GM19397 (cell line): ENCODE measurements around the gene CCND2.

Experiments used
- ATAC-seq: cut with Tn5 transposase; IDR thresholded peaks from one replicate; pipeline ENCODE4 v1.9.1; 2021; ENCODE audit warnings: mild to moderate bottlenecking, moderate library complexity; ENCODE audit not compliant: unreplicated experiment

Gene CCND2

GRCh38 chr12:4275870-4276301, 2.3 kb downstream of the CCND2 start:
- ATAC-seq, result no peak

GRCh38 chr12:4276524-4277204, 3.1 kb downstream of the CCND2 start:
- ATAC-seq, result no peak

- no peak for ATAC-seq
Measured at GRCh38 chr12:4277205-4277543, 3.6 kb downstream of the CCND2 start.

DNA sequence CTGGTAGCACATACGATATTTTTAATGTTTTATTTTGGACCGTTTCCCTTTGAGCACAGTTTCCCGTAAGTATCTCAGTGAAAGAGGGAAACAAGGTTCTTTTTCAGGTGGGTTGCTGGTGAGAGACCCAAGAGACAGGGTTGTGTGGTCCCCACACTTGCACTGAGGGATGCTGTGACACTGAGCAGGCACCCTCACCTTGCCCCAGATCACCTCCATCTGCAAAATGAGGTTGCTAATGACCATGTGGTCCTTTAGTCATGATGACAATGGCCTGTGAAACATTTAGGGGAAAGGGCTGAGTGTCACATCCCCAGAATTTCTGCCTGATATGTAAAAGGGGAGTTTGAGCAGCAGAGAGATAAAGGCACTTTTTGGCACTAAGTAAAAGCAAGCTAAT, 4.3 kb downstream of the CCND2 start:
- ATAC-seq, result no peak

GRCh38 chr12:4278329-4279197, 5.0 kb downstream of the CCND2 start:
- no peak for ATAC-seq

DNA sequence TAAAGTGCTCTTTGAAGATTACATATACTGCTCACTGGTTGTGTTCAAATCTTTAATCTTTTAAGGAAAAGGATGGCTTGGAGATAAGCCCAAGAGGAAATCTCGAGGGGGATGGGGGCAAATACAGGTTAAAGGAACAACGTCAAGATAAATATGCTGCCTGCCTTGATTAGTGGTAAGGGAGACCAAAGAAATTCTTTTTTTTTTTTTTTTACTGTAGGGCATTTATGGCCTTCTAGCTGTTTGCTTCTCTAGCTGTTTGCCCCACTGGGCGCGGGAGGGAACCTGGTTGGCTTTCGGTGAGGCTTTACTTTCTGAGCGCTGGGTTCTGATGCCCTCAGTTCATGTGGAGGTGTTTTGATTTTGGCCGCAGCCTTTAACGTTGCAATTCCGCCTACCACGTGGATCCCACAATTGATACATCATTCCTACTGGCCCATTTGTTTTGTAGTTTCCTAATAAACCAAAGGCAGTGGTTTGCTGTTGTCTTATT, 5.7 kb downstream of the CCND2 start:
- no peak for ATAC-seq

DNA sequence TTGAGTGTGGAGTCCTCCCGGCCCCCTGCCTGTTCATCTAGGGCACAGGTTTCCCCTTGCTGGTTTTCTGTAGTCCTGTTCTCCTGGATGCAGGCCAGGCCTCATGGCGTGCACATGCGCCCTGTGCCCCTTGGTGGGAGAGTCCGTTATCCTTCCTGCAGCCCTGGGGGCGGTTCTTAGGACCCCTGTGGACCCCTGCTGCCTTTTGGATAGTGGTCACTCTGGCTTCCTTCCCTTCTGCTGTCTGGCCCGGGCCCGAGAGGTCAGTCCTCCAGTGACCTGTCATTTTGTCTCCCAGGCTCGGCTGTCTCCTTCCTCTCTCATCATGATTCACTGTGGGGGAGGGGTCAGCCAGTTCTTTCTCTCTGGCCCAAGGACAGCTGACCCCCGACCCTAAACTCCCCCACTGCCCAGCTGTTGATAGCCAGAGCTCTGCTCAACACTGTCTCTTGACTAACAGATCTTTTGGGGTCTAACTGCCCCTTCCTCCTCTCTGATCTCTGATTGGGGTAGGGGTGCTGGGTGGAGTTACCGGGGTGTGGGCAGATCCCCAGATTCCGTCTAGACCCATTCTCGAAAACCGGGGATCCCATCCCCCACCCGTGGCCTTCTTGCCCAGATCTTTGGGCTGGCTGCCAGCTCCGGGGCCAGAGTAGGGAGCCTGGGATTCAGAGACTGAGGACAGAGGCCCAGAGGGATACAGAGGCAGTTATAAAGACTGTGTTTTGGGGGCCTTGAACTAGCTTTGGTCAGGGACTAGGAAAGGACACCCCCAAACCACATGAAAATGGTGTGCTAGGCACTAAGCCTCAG, 7.0 kb downstream of the CCND2 start:
- no peak for ATAC-seq

- ATAC-seq, result no peak
Measured at GRCh38 chr12:4281173-4281654, 7.7 kb downstream of the CCND2 start.

DNA sequence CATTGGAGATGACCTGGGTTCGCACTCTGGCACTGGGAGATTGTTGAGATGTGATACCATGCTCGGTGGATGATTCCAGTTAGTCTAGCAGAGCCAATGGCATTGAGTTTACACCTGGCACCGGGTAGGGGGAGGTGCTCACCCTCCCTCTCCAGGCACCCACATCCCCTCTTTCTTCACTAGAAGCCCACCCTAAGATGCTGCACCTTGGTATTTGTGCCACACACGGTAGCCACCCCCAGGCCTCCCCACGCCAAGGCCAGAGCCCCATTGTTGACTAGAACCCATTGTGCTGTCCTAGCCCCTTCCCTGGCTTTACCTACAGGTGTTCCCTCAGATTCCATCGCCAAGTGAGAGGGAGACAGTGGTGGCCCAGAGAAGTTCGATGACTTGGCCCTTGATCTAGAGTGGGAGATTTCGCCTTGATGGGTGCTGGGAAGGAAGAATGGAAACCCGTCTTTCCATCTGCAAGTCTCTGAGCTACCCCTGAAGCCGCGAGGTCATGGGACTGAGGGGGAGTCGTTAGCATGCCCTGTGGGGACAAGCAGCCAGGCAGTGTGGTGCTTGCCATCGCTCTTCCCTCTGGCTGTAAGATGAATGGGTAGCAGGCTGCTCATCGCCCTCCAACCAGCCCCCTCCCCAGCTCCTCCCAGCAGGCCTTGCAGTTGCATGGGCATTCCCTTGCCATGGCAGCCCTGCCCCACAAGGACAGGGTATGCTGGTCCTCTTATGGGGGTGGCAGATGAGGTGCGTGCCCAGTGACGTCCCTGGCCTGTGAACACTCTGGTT, 8.7 kb downstream of the CCND2 start:
- ATAC-seq, result no peak

DNA sequence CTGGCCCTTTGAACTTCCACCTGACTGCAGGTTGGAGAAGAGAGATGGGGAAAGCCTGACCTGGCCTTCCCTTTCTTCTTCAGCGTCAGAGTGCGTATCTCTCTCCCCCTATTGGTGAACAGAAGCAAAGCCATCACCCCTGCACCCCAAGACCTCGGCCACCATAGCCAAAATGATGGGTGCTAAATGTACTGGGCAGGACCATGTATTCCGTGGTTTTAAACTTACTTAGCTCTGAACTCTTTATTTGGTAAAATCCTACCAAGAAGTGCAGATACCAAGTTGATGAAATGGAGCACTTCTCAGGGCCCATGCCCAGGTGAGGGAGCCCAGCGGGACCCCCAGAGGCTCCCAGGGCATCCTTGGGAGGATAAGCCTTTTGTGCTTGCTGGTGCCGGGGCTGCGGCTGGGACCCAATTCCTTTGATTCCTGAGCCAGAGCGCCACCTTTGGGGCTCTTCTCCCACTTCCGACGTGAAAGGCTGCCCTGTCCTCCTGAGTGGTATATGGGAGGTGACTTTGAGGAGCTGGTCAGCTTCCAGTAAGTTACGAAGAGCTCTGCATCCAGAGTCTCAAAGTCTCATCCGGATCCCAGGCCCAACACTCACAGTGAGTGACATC, 9.4 kb downstream of the CCND2 start:
- ATAC-seq, result no peak

- ATAC-seq, result no peak
Measured at GRCh38 chr12:4283512-4284255, 10.1 kb downstream of the CCND2 start.

- ATAC-seq, result no peak
Measured at GRCh38 chr12:4284306-4284705, 10.7 kb downstream of the CCND2 start.

GRCh38 chr12:4285070-4285469, 11.5 kb downstream of the CCND2 start:
- no peak for ATAC-seq

DNA sequence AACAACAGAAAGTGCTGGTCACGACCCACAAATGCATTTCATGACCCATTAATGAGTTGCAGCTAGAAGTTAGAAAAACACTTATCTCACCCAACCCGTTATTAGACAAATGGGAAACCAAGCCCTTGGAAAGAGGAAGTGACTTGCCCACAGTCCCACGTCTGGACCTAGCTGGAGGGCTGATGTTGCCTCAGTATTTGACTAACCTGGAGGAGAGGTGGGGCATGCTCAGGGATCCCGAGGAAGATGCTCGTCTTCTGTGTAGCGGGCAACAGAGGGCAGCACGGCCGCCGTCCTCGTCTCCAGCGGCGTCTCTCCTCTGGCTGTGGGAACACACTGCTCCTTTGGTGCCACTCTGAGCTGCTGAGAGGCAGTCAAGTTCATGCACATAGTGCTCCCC, 12.7 kb downstream of the CCND2 start:
- no peak for ATAC-seq

GRCh38 chr12:4286771-4287317, 13.3 kb downstream of the CCND2 start:
- ATAC-seq, result no peak

- ATAC-seq, result no peak
Measured at GRCh38 chr12:4287325-4288211, 14.0 kb downstream of the CCND2 start.

DNA sequence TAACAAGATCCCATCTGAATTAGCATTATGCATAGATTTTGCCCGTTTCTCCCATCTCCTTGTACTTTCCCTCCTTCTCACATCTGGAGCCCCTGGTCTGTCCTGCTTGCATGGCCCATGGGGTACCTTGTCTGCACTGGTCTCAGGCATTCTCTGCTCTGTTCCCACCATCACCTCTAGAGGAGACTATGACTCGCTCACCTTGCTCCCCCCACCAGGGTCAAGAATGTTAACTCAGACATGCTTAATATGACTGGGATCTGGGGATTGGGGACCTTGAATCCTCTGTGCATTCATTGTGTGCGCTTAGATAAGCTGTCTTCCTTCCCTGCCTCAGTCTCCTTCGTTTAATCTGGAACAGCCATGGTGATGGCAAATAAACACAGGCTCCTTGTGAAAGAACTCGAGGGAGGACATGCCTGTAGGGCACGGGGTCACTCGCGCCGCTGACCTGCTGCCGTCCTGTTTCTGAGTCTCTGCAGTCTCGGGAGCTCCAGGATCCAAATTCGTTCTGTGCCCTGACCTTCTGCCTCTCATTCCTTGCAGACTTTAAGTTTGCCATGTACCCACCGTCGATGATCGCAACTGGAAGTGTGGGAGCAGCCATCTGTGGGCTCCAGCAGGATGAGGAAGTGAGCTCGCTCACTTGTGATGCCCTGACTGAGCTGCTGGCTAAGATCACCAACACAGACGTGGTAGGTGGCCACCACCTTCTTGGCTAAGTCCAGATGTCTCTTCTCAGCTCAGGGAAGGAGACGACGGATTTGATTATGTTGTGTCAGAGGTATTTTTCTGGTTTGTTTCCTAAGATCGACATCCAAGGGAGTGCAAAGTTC, 15.0 kb downstream of the CCND2 start:
- no peak for ATAC-seq
